Measurements from ENCODE around the gene C8A.
A peak's percentile ranks its signal among the peaks of the same experiment; 100 is the strongest.

Gene C8A

GRCh38 chr1:56824938-56825337 lies 29.7 kb upstream of the C8A start:
- Histone ChIP-seq H4K91ac (ENCODE audit: low read depth, low read length) (no peak overlapping the region), H2BK12ac (ENCODE audit: low read length) (no peak overlapping the region), H3K18ac (ENCODE audit: low read length) (no peak overlapping the region), H3K9me3 (ENCODE audit: insufficient read depth, low read depth, low read length) (no peaks in the 10 kb centered on the region), H3K79me1 (ENCODE audit: low read length) (no peaks in the 10 kb centered on the region), H3K4ac (ENCODE audit: low read depth, low read length) (no peak overlapping the region), H4K8ac (ENCODE audit: low read depth, low read length) (no peak overlapping the region), H3K27ac (ENCODE audit: low read depth, low read length) (no peak overlapping the region), H3K23ac (ENCODE audit: low read length) (no peak overlapping the region), H2BK120ac (ENCODE audit: insufficient read depth, low read length, poor library complexity) (no peak overlapping the region), H3K36me3 (ENCODE audit: control insufficient read depth in 1 of 2, insufficient read depth in 2 of 2, low read length in 2 of 2) (no peaks in the 10 kb centered on the region), H3K27me3 (ENCODE audit: insufficient read depth, low read length) (no peaks in the 10 kb centered on the region), H3K79me2 (ENCODE audit: control insufficient read depth, insufficient read depth, low read length, poor library complexity) (no peaks in the 10 kb centered on the region), H3K14ac (ENCODE audit: low read length) (no peak overlapping the region), H2BK5ac (ENCODE audit: low read depth, low read length, poor library complexity) (no peak overlapping the region), H3K4me2 (ENCODE audit: low read length) (no peak overlapping the region), H4K12ac (ENCODE audit: low read depth, low read length) (no peak overlapping the region), H3K4me3 (ENCODE audit: low read depth, low read length) (no peak overlapping the region), H2AK5ac (ENCODE audit: low read length) (no peak overlapping the region), H2AFZ (ENCODE audit: insufficient read depth, low read length, poor library complexity) (no peak overlapping the region), H3K9ac (ENCODE audit: low read length) (no peak overlapping the region), H3K4me1 (ENCODE audit: control insufficient read depth in 1 of 2, insufficient read depth in 2 of 2, low read length in 2 of 2) (peaks cover 2 to 3% of the 10 kb centered on the region in 2 experiments)
- no peak for DNase-seq
- WGBS (ENCODE audit: extremely low coverage, insufficient coverage, insufficient read length): no CpG with 5 or more reads among the region's 1 CpG

- Histone ChIP-seq H2BK12ac (ENCODE audit: low read length) (no peak overlapping the region), H2BK120ac (ENCODE audit: insufficient read depth, low read length, poor library complexity) (no peak overlapping the region), H4K91ac (ENCODE audit: low read depth, low read length) (no peak overlapping the region), H3K36me3 (ENCODE audit: control insufficient read depth in 1 of 2, insufficient read depth in 2 of 2, low read length in 2 of 2) (no peaks in the 10 kb centered on the region), H3K27me3 (ENCODE audit: insufficient read depth, low read length) (no peaks in the 10 kb centered on the region), H4K8ac (ENCODE audit: low read depth, low read length) (no peak overlapping the region), H3K23ac (ENCODE audit: low read length) (no peak overlapping the region), H3K14ac (ENCODE audit: low read length) (no peak overlapping the region), H3K4me3 (ENCODE audit: low read depth, low read length) (no peak overlapping the region), H3K9me3 (ENCODE audit: insufficient read depth, low read depth, low read length) (no peaks in the 10 kb centered on the region), H3K18ac (ENCODE audit: low read length) (no peak overlapping the region), H3K27ac (ENCODE audit: low read depth, low read length) (no peak overlapping the region), H3K79me1 (ENCODE audit: low read length) (no peaks in the 10 kb centered on the region), H3K79me2 (ENCODE audit: control insufficient read depth, insufficient read depth, low read length, poor library complexity) (no peaks in the 10 kb centered on the region), H4K12ac (ENCODE audit: low read depth, low read length) (no peak overlapping the region), H2BK5ac (ENCODE audit: low read depth, low read length, poor library complexity) (no peak overlapping the region), H3K4me1 (ENCODE audit: control insufficient read depth in 1 of 2, insufficient read depth in 2 of 2, low read length in 2 of 2) (peaks cover 2 to 3% of the 10 kb centered on the region in 2 experiments), H3K4ac (ENCODE audit: low read depth, low read length) (no peak overlapping the region), H2AFZ (ENCODE audit: insufficient read depth, low read length, poor library complexity) (no peak overlapping the region), H3K4me2 (ENCODE audit: low read length) (no peak overlapping the region), H2AK5ac (ENCODE audit: low read length) (no peak overlapping the region), H3K9ac (ENCODE audit: low read length) (no peak overlapping the region)
- WGBS (ENCODE audit: extremely low coverage, insufficient coverage, insufficient read length): no CpG with 5 or more reads among the region's 4 CpGs
- no peak for DNase-seq
Measured at GRCh38 chr1:56825436-56825835, 29.2 kb upstream of the C8A start.

DNA sequence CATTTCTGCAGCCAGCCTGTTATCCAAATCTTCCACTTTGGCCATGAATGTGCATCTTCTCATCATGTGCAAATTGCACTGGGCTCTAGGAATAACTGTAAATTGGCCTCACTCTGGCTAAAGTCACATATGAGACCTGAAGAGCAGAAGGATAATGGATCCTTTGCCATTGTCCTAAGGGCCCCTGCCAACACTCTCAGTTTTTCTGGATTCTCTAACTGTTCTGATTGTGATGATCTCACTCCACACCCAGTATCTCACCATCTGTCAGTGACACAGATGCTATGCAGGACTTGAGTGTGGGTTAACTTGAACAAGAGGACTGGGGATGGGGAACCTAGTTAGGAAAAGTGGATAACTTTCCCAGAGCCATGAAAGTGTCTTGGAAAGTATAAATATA lies 26.9 kb upstream of the C8A start:
- H3K4me3 ChIP-seq (ENCODE audit: low read depth, low read length): no peak overlapping the region
- H3K79me2 ChIP-seq (ENCODE audit: control insufficient read depth, insufficient read depth, low read length, poor library complexity): no peaks in the 10 kb centered on the region
- H3K23ac ChIP-seq (ENCODE audit: low read length): peak overlapping the region; percentile 30
- H3K4ac ChIP-seq (ENCODE audit: low read depth, low read length): no peak overlapping the region
- no peaks in the 10 kb centered on the region for H3K9me3 ChIP-seq (ENCODE audit: insufficient read depth, low read depth, low read length)
- no peak overlapping the region for H3K18ac ChIP-seq (ENCODE audit: low read length)
- no peak overlapping the region for H3K14ac ChIP-seq (ENCODE audit: low read length)
- H3K27ac ChIP-seq (ENCODE audit: low read depth, low read length): no peak overlapping the region
- no peak overlapping the region for H2BK120ac ChIP-seq (ENCODE audit: insufficient read depth, low read length, poor library complexity)
- H3K4me1 ChIP-seq (ENCODE audit: control insufficient read depth in 1 of 2, insufficient read depth in 2 of 2, low read length in 2 of 2): peaks cover 0 to 2% of the 10 kb centered on the region in 2 experiments
- H4K91ac ChIP-seq (ENCODE audit: low read depth, low read length): no peak overlapping the region
- H3K9ac ChIP-seq (ENCODE audit: low read length): no peak overlapping the region
- DNase-seq: no peak
- H2BK12ac ChIP-seq (ENCODE audit: low read length): no peak overlapping the region
- no peak overlapping the region for H2BK5ac ChIP-seq (ENCODE audit: low read depth, low read length, poor library complexity)
- no peaks in the 10 kb centered on the region for H3K79me1 ChIP-seq (ENCODE audit: low read length)
- no peaks in the 10 kb centered on the region for H3K27me3 ChIP-seq (ENCODE audit: insufficient read depth, low read length)
- H3K36me3 ChIP-seq (ENCODE audit: control insufficient read depth in 1 of 2, insufficient read depth in 2 of 2, low read length in 2 of 2): no peaks in the 10 kb centered on the region
- H4K8ac ChIP-seq (ENCODE audit: low read depth, low read length): no peak overlapping the region
- no peak overlapping the region for H4K12ac ChIP-seq (ENCODE audit: low read depth, low read length)
- no peak overlapping the region for H2AFZ ChIP-seq (ENCODE audit: insufficient read depth, low read length, poor library complexity)
- no peak overlapping the region for H2AK5ac ChIP-seq (ENCODE audit: low read length)
- no peak overlapping the region for H3K4me2 ChIP-seq (ENCODE audit: low read length)

DNA sequence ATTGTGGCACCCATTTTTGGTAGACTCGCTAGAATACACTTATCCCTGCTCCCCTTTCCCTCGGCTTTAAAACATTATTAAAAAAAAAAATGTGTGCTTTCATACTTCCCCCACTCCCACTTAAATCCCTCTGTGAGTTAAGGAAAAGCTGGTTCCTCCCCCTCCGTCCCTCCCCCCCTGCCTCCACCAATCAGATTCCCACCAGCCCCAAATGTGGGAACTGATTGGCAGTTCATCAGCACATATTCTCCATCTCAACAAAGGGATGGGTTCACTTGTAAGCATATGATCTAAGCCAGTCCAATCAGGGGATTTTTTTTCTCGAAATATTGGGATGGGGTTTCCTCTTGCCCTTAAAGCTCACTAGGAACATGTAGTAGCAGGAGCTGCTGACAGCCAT lies 24.5 kb upstream of the C8A start:
- H2AFZ ChIP-seq (ENCODE audit: insufficient read depth, low read length, poor library complexity): no peak overlapping the region
- no peaks in the 10 kb centered on the region for H3K79me2 ChIP-seq (ENCODE audit: control insufficient read depth, insufficient read depth, low read length, poor library complexity)
- no peak overlapping the region for H2BK120ac ChIP-seq (ENCODE audit: insufficient read depth, low read length, poor library complexity)
- no peak overlapping the region for H3K27ac ChIP-seq (ENCODE audit: low read depth, low read length)
- H3K4me2 ChIP-seq (ENCODE audit: low read length): no peak overlapping the region
- no peak overlapping the region for H4K12ac ChIP-seq (ENCODE audit: low read depth, low read length)
- no peaks in the 10 kb centered on the region for H3K27me3 ChIP-seq (ENCODE audit: insufficient read depth, low read length)
- no peaks in the 10 kb centered on the region for H3K9me3 ChIP-seq (ENCODE audit: insufficient read depth, low read depth, low read length)
- H3K14ac ChIP-seq (ENCODE audit: low read length): no peak overlapping the region
- H3K9ac ChIP-seq (ENCODE audit: low read length): no peak overlapping the region
- no peak overlapping the region for H3K18ac ChIP-seq (ENCODE audit: low read length)
- no peak overlapping the region for H3K23ac ChIP-seq (ENCODE audit: low read length)
- peaks cover 0 to 2% of the 10 kb centered on the region in 2 experiments for H3K4me1 ChIP-seq (ENCODE audit: control insufficient read depth in 1 of 2, insufficient read depth in 2 of 2, low read length in 2 of 2)
- no peak for DNase-seq
- H3K79me1 ChIP-seq (ENCODE audit: low read length): no peaks in the 10 kb centered on the region
- no peaks in the 10 kb centered on the region for H3K36me3 ChIP-seq (ENCODE audit: control insufficient read depth in 1 of 2, insufficient read depth in 2 of 2, low read length in 2 of 2)
- H4K8ac ChIP-seq (ENCODE audit: low read depth, low read length): no peak overlapping the region
- H3K4ac ChIP-seq (ENCODE audit: low read depth, low read length): no peak overlapping the region
- no peak overlapping the region for H4K91ac ChIP-seq (ENCODE audit: low read depth, low read length)
- H3K4me3 ChIP-seq (ENCODE audit: low read depth, low read length): no peak overlapping the region
- no peak overlapping the region for H2BK12ac ChIP-seq (ENCODE audit: low read length)
- WGBS (ENCODE audit: extremely low coverage, insufficient coverage, insufficient read length): no CpG with 5 or more reads among the region's 4 CpGs
- no peak overlapping the region for H2AK5ac ChIP-seq (ENCODE audit: low read length)
- H2BK5ac ChIP-seq (ENCODE audit: low read depth, low read length, poor library complexity): no peak overlapping the region

Data from trophoblast cell (in vitro differentiated cells and primary cell).